ENCODE measurements around the gene FOXN3. TPM values are rescaled to one million over a fixed set of nuclear protein-coding genes. Genes with fewer than 3 reads are reported as not detected.

FOXN3 gene
- total and polyA plus RNA-seq, 10 of the 15 experiments (the other 5 are each of a cell fraction or from before 2014, with no cell fraction given) = 4.5 to 68.9 (median 29.7) TPM

- TSS peak; percentile 79 for BruUV-seq (replicated peaks)
- DNase-seq (ENCODE audit: low read depth, low spot score) = peak; percentile 57
- H3K4me1 ChIP-seq (ENCODE audit: control insufficient read depth, insufficient read depth, low read length) = peaks cover 6% of the 10 kb centered on the region
- peak overlapping the region; percentile 85 for H3K9ac ChIP-seq (ENCODE audit: control insufficient read depth, insufficient read depth, low read length)
- SMC1A ChIA-PET (ENCODE audit: uncharacterized antibody, unreplicated experiment) = interaction anchor here (0.6 to 2.4 kb wide), 6 partner anchors 12 to 240 kb away, joined by 3 to 14 read pairs (median 4); no protein-coding TSS in a partner anchor
- peak; percentile 56 for FAIRE-seq
- 1% methylated on average over 51 of the region's 51 CpGs for WGBS (ENCODE audit: insufficient coverage, insufficient replicate concordance, low lambda C conversion rate, missing lambda C conversion rate)
- RAD21 ChIA-PET (ENCODE audit: unreplicated experiment) = interaction anchor here (1.0 to 1.6 kb wide), 2 partner anchors 66 to 241 kb away, joined by 3 to 6 read pairs; no protein-coding TSS in a partner anchor
- H3K27me3 ChIP-seq (replicated peaks in 1 of 2; ENCODE audit: control insufficient read depth in 2 of 2, insufficient read depth in 2 of 2, low read length in 1 of 2) = no peaks in the 10 kb centered on the region
- peak overlapping the region; percentile 91 for H3K4me2 ChIP-seq (ENCODE audit: control insufficient read depth, insufficient read depth)
- POLR2A ChIA-PET = no interaction called here
- H4K20me1 ChIP-seq (ENCODE audit: control insufficient read depth, insufficient read depth) = no peaks in the 10 kb centered on the region
- no peaks in the 10 kb centered on the region; a peak in 1 of 4 replicates for H3K36me3 ChIP-seq (ENCODE audit: control insufficient read depth in 2 of 2, insufficient read depth in 2 of 2, low read length in 1 of 2)
- H3K4me3 ChIP-seq = peak overlapping the region; percentile 77
- H3K9me3 ChIP-seq (replicated peaks; ENCODE audit: control insufficient read depth, insufficient read depth, low read length) = no peaks in the 10 kb centered on the region; the same call in 2 of the 3 replicates
- intact Hi-C loops (cut with micrococcal nuclease; ENCODE audit: unreplicated experiment) (loop anchor here (1.0 to 5.0 kb wide), 6 partner anchors 35 to 538 kb away; partner anchors contain the start of gene TDP1), in situ Hi-C loops (cut with MboI) (no loop called here)
- H3K27ac ChIP-seq (ENCODE audit: control insufficient read depth, insufficient read depth) = peak overlapping the region; percentile 93
- peaks cover 43% of the 10 kb centered on the region for H3K79me2 ChIP-seq (ENCODE audit: control insufficient read depth, insufficient read depth, low read length)
- ATAC-seq = peak; percentile 79
- peak overlapping the region; percentile 70 for H2AFZ ChIP-seq (ENCODE audit: control insufficient read depth, low read depth, low read length)
- CTCF ChIA-PET = interaction anchor here (0.7 to 2.2 kb wide), 8 partner anchors 10 to 246 kb away, joined by 3 to 9 read pairs (median 4); no protein-coding TSS in a partner anchor
- TF ChIP-seq EP300 (IDR thresholded peaks at IDR 0.05; ENCODE audit: borderline replicate concordance in 1 of 2, control insufficient read depth in 1 of 2, low read depth in 2 of 2, low read length in 2 of 2) (no peak), STAT1 (conservative IDR thresholded peaks at IDR 0.05) (no peak), CTCF (IDR thresholded peaks at IDR 0.05 in 2 of 3, conservative IDR thresholded peaks at IDR 0.05 in 1 of 3; ENCODE audit: control insufficient read depth in 2 of 3, extremely low read depth in 1 of 3, insufficient read depth in 1 of 3, low read depth in 3 of 3, low read length in 3 of 3) (peak; percentile 41 to 66 (median 59); a peak in 5 of 6 replicates), ZZZ3 (IDR thresholded peaks at IDR 0.05; ENCODE audit: control insufficient read depth, insufficient read length, low read depth) (no peak), TCF12 (IDR thresholded peaks at IDR 0.05; ENCODE audit: low read depth, low read length) (no peak), BHLHE40 (IDR thresholded peaks at IDR 0.05; ENCODE audit: borderline replicate concordance in 1 of 2, low read depth in 2 of 2, low read length in 1 of 2) (peak; percentile 50 to 91), ZNF274 (IDR thresholded peaks at IDR 0.05; ENCODE audit: insufficient read depth, insufficient read length) (no peak), CBFB (IDR thresholded peaks at IDR 0.05; ENCODE audit: low read depth) (no peak), CBX3 (IDR thresholded peaks at IDR 0.05; ENCODE audit: borderline replicate concordance, low read depth) (no peak), JUND (IDR thresholded peaks at IDR 0.05; ENCODE audit: low read depth, low read length) (no peak), BRCA1 (IDR thresholded peaks at IDR 0.05; ENCODE audit: low read depth, low read length) (no peak), DPF2 (IDR thresholded peaks at IDR 0.05) (no peak; the same call in 1 of the 2 replicates), ESRRA (IDR thresholded peaks at IDR 0.05; ENCODE audit: low read length) (no peak), FOXM1 (IDR thresholded peaks at IDR 0.05; ENCODE audit: low read depth, low read length) (no peak), ASH2L (IDR thresholded peaks at IDR 0.05; ENCODE audit: borderline replicate concordance, low read depth) (no peak), TCF3 (IDR thresholded peaks at IDR 0.05; ENCODE audit: borderline replicate concordance, insufficient read depth, low read depth, low read length) (0 out of 2 replicates have a peak, but pooled peaks have one; percentile 31), SMARCA5 (IDR thresholded peaks at IDR 0.05) (peak; percentile 28; the same call in 1 of the 2 replicates), NR2F1 (conservative IDR thresholded peaks at IDR 0.05) (peak; percentile 95; the same call in 1 of the 2 replicates), TARDBP (IDR thresholded peaks at IDR 0.05; ENCODE audit: borderline replicate concordance) (0 out of 2 replicates have a peak, but pooled peaks have one; percentile 12), RAD51 (IDR thresholded peaks at IDR 0.05) (no peak), IRF3 (IDR thresholded peaks at IDR 0.05) (no peak), CHD4 (IDR thresholded peaks at IDR 0.05) (no peak)
Observed at GRCh38 chr14:89417465-89418225, 612 bp upstream of the FOXN3 start.
